ENCODE measurements around the gene HBG2. TPM values are rescaled to one million over a fixed set of nuclear protein-coding genes. Genes with fewer than 3 reads are reported as not detected.

The HBG2 gene
- total and polyA plus RNA-seq, 9 of the 15 experiments (the other 6 are each of a cell fraction or from before 2014, with no cell fraction given) = 1,626 to 58,619 (median 10,515) TPM

GRCh38 chr11:5258543-5259262 lies 4.1 kb upstream of the HBG2 start (continued):
- TF ChIP-seq, protein P1, sequence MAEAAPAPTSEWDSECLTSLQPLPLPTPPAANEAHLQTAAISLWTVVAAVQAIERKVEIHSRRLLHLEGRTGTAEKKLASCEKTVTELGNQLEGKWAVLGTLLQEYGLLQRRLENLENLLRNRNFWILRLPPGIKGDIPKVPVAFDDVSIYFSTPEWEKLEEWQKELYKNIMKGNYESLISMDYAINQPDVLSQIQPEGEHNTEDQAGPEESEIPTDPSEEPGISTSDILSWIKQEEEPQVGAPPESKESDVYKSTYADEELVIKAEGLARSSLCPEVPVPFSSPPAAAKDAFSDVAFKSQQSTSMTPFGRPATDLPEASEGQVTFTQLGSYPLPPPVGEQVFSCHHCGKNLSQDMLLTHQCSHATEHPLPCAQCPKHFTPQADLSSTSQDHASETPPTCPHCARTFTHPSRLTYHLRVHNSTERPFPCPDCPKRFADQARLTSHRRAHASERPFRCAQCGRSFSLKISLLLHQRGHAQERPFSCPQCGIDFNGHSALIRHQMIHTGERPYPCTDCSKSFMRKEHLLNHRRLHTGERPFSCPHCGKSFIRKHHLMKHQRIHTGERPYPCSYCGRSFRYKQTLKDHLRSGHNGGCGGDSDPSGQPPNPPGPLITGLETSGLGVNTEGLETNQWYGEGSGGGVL (CRISPR knock-in tag; IDR thresholded peaks at IDR 0.05) = no peak
- TF ChIP-seq WHSC1 (IDR thresholded peaks at IDR 0.05; ENCODE audit: low read length) (no peak), TFE3 (CRISPR knock-in tag; IDR thresholded peaks at IDR 0.05) (peak; percentile 99), SRSF9 (IDR thresholded peaks at IDR 0.05; ENCODE audit: borderline replicate concordance, low read depth, low read length) (no peak), SMAD3 (CRISPR knock-in tag; conservative IDR thresholded peaks at IDR 0.05) (no peak), HBP1 (CRISPR knock-in tag; IDR thresholded peaks at IDR 0.05) (no peak), SMARCA4 (IDR thresholded peaks at IDR 0.05) (peak; percentile 56; the same call in 1 of the 2 replicates), ESRRA (IDR thresholded peaks at IDR 0.05; ENCODE audit: borderline replicate concordance, low read depth) (0 out of 2 replicates have a peak, but pooled peaks have one; percentile 48), KLF16 (IDR thresholded peaks at IDR 0.05) (0 out of 2 replicates have a peak, but pooled peaks have one; percentile 43), MAFG (tag; conservative IDR thresholded peaks at IDR 0.05) (peak; percentile 65), ZNF561 (CRISPR knock-in tag; conservative IDR thresholded peaks at IDR 0.05) (no peak), SIX5 (IDR thresholded peaks at IDR 0.05; ENCODE audit: borderline replicate concordance in 1 of 2, insufficient read depth in 1 of 2, low read depth in 1 of 2, low read length in 2 of 2) (no peak), MTF1 (CRISPR knock-in tag; IDR thresholded peaks at IDR 0.05; ENCODE audit: borderline replicate concordance) (no peak), EGR1 (conservative IDR thresholded peaks at IDR 0.05) (peak; percentile 77), NONO (IDR thresholded peaks at IDR 0.05; ENCODE audit: low read depth in 2 of 2, low read length in 1 of 2) (no peak), RBM34 (IDR thresholded peaks at IDR 0.05; ENCODE audit: borderline replicate concordance, insufficient read depth, low read length) (no peak), ZNF644 (tag; IDR thresholded peaks at IDR 0.05; ENCODE audit: low read depth) (no peak), HIVEP1 (CRISPR knock-in tag; IDR thresholded peaks at IDR 0.05) (no peak), SMAD4 (CRISPR knock-in tag; conservative IDR thresholded peaks at IDR 0.05) (peak; percentile 85), ASH1L (IDR thresholded peaks at IDR 0.05; ENCODE audit: borderline replicate concordance, low read depth, partially characterized antibody) (no peak), TCF3 (CRISPR knock-in tag; IDR thresholded peaks at IDR 0.05) (no peak), ATF7 (IDR thresholded peaks at IDR 0.05) (no peak), RBM22 (IDR thresholded peaks at IDR 0.05; ENCODE audit: low read depth, low read length, poor library complexity, severe bottlenecking) (no peak)
- TF ChIP-seq, protein P2, sequence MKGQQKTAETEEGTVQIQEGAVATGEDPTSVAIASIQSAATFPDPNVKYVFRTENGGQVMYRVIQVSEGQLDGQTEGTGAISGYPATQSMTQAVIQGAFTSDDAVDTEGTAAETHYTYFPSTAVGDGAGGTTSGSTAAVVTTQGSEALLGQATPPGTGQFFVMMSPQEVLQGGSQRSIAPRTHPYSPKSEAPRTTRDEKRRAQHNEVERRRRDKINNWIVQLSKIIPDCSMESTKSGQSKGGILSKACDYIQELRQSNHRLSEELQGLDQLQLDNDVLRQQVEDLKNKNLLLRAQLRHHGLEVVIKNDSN (CRISPR knock-in tag; IDR thresholded peaks at IDR 0.05) = peak; percentile 92
